Measurements from ENCODE around the gene PLA2G4B. TPM values are rescaled to one million over a fixed set of nuclear protein-coding genes. Genes with fewer than 3 reads are reported as not detected.

Gene PLA2G4B
- total and polyA plus RNA-seq, 2 of the 8 experiments (the other 6 are each of a cell fraction or from before 2014, with no cell fraction given) = 4.2 to 9.2 TPM

DNA sequence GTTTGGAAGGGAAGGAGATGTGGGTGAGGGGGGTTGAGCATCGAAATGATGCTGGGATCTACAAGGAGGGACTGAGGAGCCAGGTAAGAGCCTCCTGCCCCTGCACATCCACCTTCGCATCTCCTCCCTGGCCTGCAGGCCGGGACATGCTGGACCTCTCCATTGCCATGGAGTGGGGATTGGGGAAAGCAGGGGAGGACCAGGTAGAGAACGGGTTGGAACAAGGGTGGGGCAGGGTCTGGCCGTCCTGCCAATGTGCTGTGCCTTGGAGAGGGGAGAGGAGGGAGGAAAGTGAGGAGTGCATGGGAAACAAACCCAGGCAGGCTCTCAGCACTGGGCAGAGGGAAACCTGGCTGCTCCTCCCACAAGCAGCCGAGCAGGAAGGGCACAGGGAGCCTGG is 10.6 kb downstream of the PLA2G4B start:
- H2AK5ac ChIP-seq (ENCODE audit: low read depth, low read length) = no peak overlapping the region
- H2AFZ ChIP-seq (ENCODE audit: low read length) = no peak overlapping the region
- H3K4me3 ChIP-seq (ENCODE audit: extremely low read depth in 1 of 4, insufficient read depth in 2 of 4, low read depth in 3 of 4, low read length in 4 of 4) = no peak overlapping the region
- H2BK15ac ChIP-seq (ENCODE audit: low read length) = no peak overlapping the region
- no peak overlapping the region for H4K91ac ChIP-seq (replicated peaks; ENCODE audit: insufficient read length, low read length)
- no peak overlapping the region for H3K18ac ChIP-seq (ENCODE audit: extremely low read depth, low read length)
- no peak overlapping the region for H3K14ac ChIP-seq (ENCODE audit: insufficient read length)
- H3K27ac ChIP-seq (ENCODE audit: low read depth, low read length) = no peak overlapping the region
- H3K79me2 ChIP-seq (ENCODE audit: control insufficient read depth in 1 of 2, insufficient read depth in 2 of 2, low read length in 2 of 2) = no peaks in the 10 kb centered on the region
- H3K23me2 ChIP-seq (ENCODE audit: low read depth, low read length) = 0 out of 2 replicates have a peak, but pooled peaks cover 2% of the 10 kb centered on the region
- peaks cover 0 to 7% (median 2%) of the 10 kb centered on the region in 4 experiments; a peak in 3 of 8 replicates for H3K36me3 ChIP-seq (ENCODE audit: control insufficient read depth in 2 of 4, insufficient read depth in 4 of 4, low read length in 3 of 4)
- no peak overlapping the region for H3K9ac ChIP-seq (replicated peaks in 1 of 4; ENCODE audit: extremely low read depth in 1 of 4, low read depth in 3 of 4, low read length in 3 of 4)
- H4K5ac ChIP-seq (ENCODE audit: insufficient read length, low read depth, low read length) = no peak overlapping the region
- 89% methylated on average over 6 of the region's 6 CpGs; no CpG with 5 or more reads in 1 of the 2 experiments for WGBS, 2 experiments (ENCODE audit: extremely low coverage in 1 of 2, insufficient coverage in 1 of 2, insufficient read length in 1 of 2, insufficient replicate concordance in 2 of 2, low coverage in 1 of 2, low lambda C conversion rate in 2 of 2, missing lambda C conversion rate in 1 of 2)
- H3K27me3 ChIP-seq (replicated peaks in 1 of 4; ENCODE audit: control insufficient read depth in 3 of 4, extremely low read depth in 1 of 4, insufficient read depth in 3 of 4, low read length in 3 of 4) = no peaks in the 10 kb centered on the region
- no peak overlapping the region for H3K23ac ChIP-seq (ENCODE audit: insufficient read length)
- H2BK120ac ChIP-seq (replicated peaks; ENCODE audit: low read depth, low read length) = no peak overlapping the region
- ChIA-PET POLR2A (ENCODE audit: partially characterized antibody) (interaction anchor here (0.6 to 7.2 kb wide), 5 partner anchors 9 to 327 kb away, joined by 3 to 45 read pairs (median 3); partner anchors contain the start of gene PLA2G4B), CTCF (ENCODE audit: partially characterized antibody) (interaction anchor here (0.5 to 1.6 kb wide), 3 partner anchors 9 to 193 kb away, joined by 3 to 7 read pairs (median 4); no protein-coding TSS in a partner anchor)
- DNase-seq (ENCODE audit: low read depth in 1 of 2, low spot score in 2 of 2) = no peak
- 0 out of 2 replicates have a peak overlapping the region, but pooled peaks have one; percentile 8 for H2BK5ac ChIP-seq (ENCODE audit: low read depth, low read length)
- H3K9me3 ChIP-seq (ENCODE audit: insufficient read depth in 2 of 2, low read depth in 1 of 2, low read length in 1 of 2) = no peaks in the 10 kb centered on the region
- H3K79me1 ChIP-seq (ENCODE audit: low read depth, low read length) = no peaks in the 10 kb centered on the region
- H2BK12ac ChIP-seq (ENCODE audit: low read depth, low read length) = no peak overlapping the region
- H3K56ac ChIP-seq (replicated peaks; ENCODE audit: insufficient read length, low read depth, low read length) = no peak overlapping the region
- H2BK20ac ChIP-seq (ENCODE audit: low read length) = no peak overlapping the region
- H4K20me1 ChIP-seq (replicated peaks in 1 of 2; ENCODE audit: control insufficient read depth in 1 of 2, insufficient read depth in 2 of 2, low read length in 2 of 2) = no peaks in the 10 kb centered on the region
- FAIRE-seq = no peak
- no peak overlapping the region for H3K4ac ChIP-seq (replicated peaks; ENCODE audit: insufficient read length, low read depth, low read length)
- peak overlapping the region; percentile 14 for H4K8ac ChIP-seq (ENCODE audit: extremely low read depth, insufficient read depth, low read length)
- H3K4me1 ChIP-seq (replicated peaks in 1 of 4; ENCODE audit: control insufficient read depth in 3 of 4, insufficient read depth in 4 of 4, low read length in 3 of 4) = no peaks in the 10 kb centered on the region; a peak in 2 of 7 replicates
- H3K4me2 ChIP-seq (ENCODE audit: insufficient read depth in 1 of 2, low read depth in 2 of 2, low read length in 2 of 2) = no peak overlapping the region
- TF ChIP-seq SP4 (IDR thresholded peaks at IDR 0.05; ENCODE audit: low read length) (no peak), CHD2 (IDR thresholded peaks at IDR 0.05; ENCODE audit: low read length) (no peak), RFX5 (IDR thresholded peaks at IDR 0.05; ENCODE audit: borderline replicate concordance, low read depth, low read length) (no peak), EP300 (IDR thresholded peaks at IDR 0.05; ENCODE audit: borderline replicate concordance in 1 of 2, low read depth in 2 of 2, low read length in 2 of 2) (no peak), RNF2 (IDR thresholded peaks at IDR 0.05; ENCODE audit: borderline replicate concordance, low read depth, low read length, missing control alignments, poor library complexity, severe bottlenecking) (no peak), RAD21 (IDR thresholded peaks at IDR 0.05 in 1 of 2, conservative IDR thresholded peaks at IDR 0.05 in 1 of 2; ENCODE audit: low read depth in 2 of 2, low read length in 2 of 2) (no peak), TAF1 (IDR thresholded peaks at IDR 0.05; ENCODE audit: low read depth, low read length) (no peak), HDAC6 (IDR thresholded peaks at IDR 0.05; ENCODE audit: low read depth, low read length) (no peak), SP1 (IDR thresholded peaks at IDR 0.05; ENCODE audit: low read depth, low read length) (no peak), SUZ12 (IDR thresholded peaks at IDR 0.05; ENCODE audit: low read length) (no peak)
- TF ChIP-seq, protein P1, sequence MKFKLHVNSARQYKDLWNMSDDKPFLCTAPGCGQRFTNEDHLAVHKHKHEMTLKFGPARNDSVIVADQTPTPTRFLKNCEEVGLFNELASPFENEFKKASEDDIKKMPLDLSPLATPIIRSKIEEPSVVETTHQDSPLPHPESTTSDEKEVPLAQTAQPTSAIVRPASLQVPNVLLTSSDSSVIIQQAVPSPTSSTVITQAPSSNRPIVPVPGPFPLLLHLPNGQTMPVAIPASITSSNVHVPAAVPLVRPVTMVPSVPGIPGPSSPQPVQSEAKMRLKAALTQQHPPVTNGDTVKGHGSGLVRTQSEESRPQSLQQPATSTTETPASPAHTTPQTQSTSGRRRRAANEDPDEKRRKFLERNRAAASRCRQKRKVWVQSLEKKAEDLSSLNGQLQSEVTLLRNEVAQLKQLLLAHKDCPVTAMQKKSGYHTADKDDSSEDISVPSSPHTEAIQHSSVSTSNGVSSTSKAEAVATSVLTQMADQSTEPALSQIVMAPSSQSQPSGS (IDR thresholded peaks at IDR 0.05; ENCODE audit: low read length) = no peak
